NB4 (cell line): ENCODE results near the gene ZNF581.

Experiments used
- DNase-seq: peaks from one replicate; pipeline ENCODE4 v3.0.0; 2010; ENCODE audit warnings: low read depth
- H3K4me3 ChIP-seq: one replicate; pipeline ENCODE4 v1.5.1; 2011; ENCODE audit warnings: mild to moderate bottlenecking, low read depth, low read length, moderate library complexity
- CTCF ChIP-seq: IDR thresholded peaks from one replicate; pipeline ENCODE4 v1.5.1; 2012; ENCODE audit warnings: low read depth, low read length
- MAX ChIP-seq: IDR thresholded peaks from 2 replicates; pipeline ENCODE4 v1.6.1; 2011; ENCODE audit warnings: low read depth, low read length
- MYC ChIP-seq: IDR thresholded peaks from 2 replicates; pipeline ENCODE4 v1.6.1; 2011; ENCODE audit warnings: low read depth, low read length
- POLR2A ChIP-seq: IDR thresholded peaks from 2 replicates; pipeline ENCODE4 v1.6.1; 2011; ENCODE audit warnings: mild to moderate bottlenecking; ENCODE audit not compliant: insufficient read length; ENCODE audit errors: extremely low read depth

The ZNF581 gene

GRCh38 chr19:55651236-55651635 lies 7.8 kb downstream of the ZNF581 start:
- TF ChIP-seq CTCF, result no peak
- TF ChIP-seq MYC, result no peak
- no peak for TF ChIP-seq POLR2A
- no peak for TF ChIP-seq MAX
- H3K4me3 ChIP-seq, result no peak overlapping the region
- no peak for DNase-seq

GRCh38 chr19:55652311-55653128 lies 9.1 kb downstream of the ZNF581 start:
- no peak overlapping the region for H3K4me3 ChIP-seq
- no peak for TF ChIP-seq MYC
- TF ChIP-seq POLR2A, result no peak
- TF ChIP-seq CTCF, result no peak
- DNase-seq, result no peak

- peak overlapping the region; percentile 87 for H3K4me3 ChIP-seq
- DNase-seq, result peak; percentile 95
Measured at GRCh38 chr19:55653651-55654322, 10.3 kb downstream of the ZNF581 start.

GRCh38 chr19:55654323-55654867 lies 10.9 kb downstream of the ZNF581 start:
- peak overlapping the region; percentile 87 for H3K4me3 ChIP-seq
- DNase-seq, result peak; percentile 95
- TF ChIP-seq MAX, result peak; percentile 5; the same call in 1 of the 2 replicates
- TF ChIP-seq POLR2A, result no peak
- no peak for TF ChIP-seq MYC

More at GRCh38 chr19:55653651-55654322, 10.3 kb downstream of the ZNF581 start:
- peak; percentile 6; the same call in 1 of the 2 replicates for TF ChIP-seq MAX
- TF ChIP-seq POLR2A, result peak; percentile 62
- TF ChIP-seq MYC, result peak; percentile 41; the same call in 1 of the 2 replicates
- TF ChIP-seq CTCF, result peak; percentile 96

- peak within 1 kb of the TSS; percentile 98 for H3K4me3 ChIP-seq
- peak; percentile 87 for DNase-seq
Measured at GRCh38 chr19:55654868-55655647, 11.6 kb downstream of the ZNF581 start, which contains the start of gene U2AF2. Gene U2AF2, plus strand, starts transcription at chr19:55655035. Its CDS starts 70 bp downstream, at chr19:55655105.

More at GRCh38 chr19:55654868-55655647, 11.6 kb downstream of the ZNF581 start, which contains the start of gene U2AF2:
- TF ChIP-seq CTCF, result no peak
- TF ChIP-seq MYC, result peak; percentile 88
- peak; percentile 50 for TF ChIP-seq POLR2A
- peak; percentile 85 for TF ChIP-seq MAX
